Fibroblast of lung (primary cell): Measurements from ENCODE around the gene HCN2. TPM values are rescaled to one million over a fixed set of nuclear protein-coding genes. Genes with fewer than 3 reads are reported as not detected.
"Not testable (repeated sequence)": the region's sequence is repeated elsewhere in the genome, so short reads cannot be mapped to it uniquely, and the experiment has no call there.

Source experiments
- DNase-seq, 2 donors: peaks; one replicate each; pipeline versions ENCODE4 v3.0.0 to v3.0.0-alpha.2; 2010; ENCODE audit warnings: low read depth in 2 of 2
- H2AFZ ChIP-seq: 2 replicates; pipeline ENCODE4 v1.5.1; 2012; ENCODE audit warnings: low read length, control low read depth, inconsistent platforms
- H3K27ac ChIP-seq: 2 replicates; pipeline ENCODE4 v1.5.1; 2011; ENCODE audit warnings: low read length, control low read depth; ENCODE audit not compliant: insufficient read depth
- H3K27me3 ChIP-seq: 2 replicates; pipeline ENCODE4 v1.5.1; 2011; ENCODE audit warnings: mild to moderate bottlenecking, low read length; ENCODE audit not compliant: control insufficient read depth, insufficient read depth
- H3K36me3 ChIP-seq: 2 replicates; pipeline ENCODE4 v1.5.1; 2011; ENCODE audit warnings: low read length; ENCODE audit not compliant: control insufficient read depth, insufficient read depth
- H3K4me1 ChIP-seq: 2 replicates; pipeline ENCODE4 v1.5.1; 2011; ENCODE audit warnings: low read length; ENCODE audit not compliant: control insufficient read depth, insufficient read depth; ENCODE audit errors: extremely low read depth
- H3K4me2 ChIP-seq: 2 replicates; pipeline ENCODE4 v1.5.1; 2011; ENCODE audit warnings: low read length, control low read depth; ENCODE audit not compliant: insufficient read depth; ENCODE audit errors: extremely low read depth
- H3K4me3 ChIP-seq, 4 experiments: fragments of 200-600 bp in 1 of 4; sonication (generic) in 1 of 4; replicated peaks in 1 of 4; 2 replicates each; pipeline ENCODE4 v1.5.1; 2011 to 2016; ENCODE audit warnings: low read length in 4 of 4, low read depth in 3 of 4, mild to moderate bottlenecking in 3 of 4, control low read depth in 2 of 4, inconsistent platforms in 1 of 4, mixed read lengths in 1 of 4; ENCODE audit not compliant: insufficient read depth in 1 of 4; ENCODE audit errors: control extremely low read depth in 1 of 4
- H3K79me2 ChIP-seq: 2 replicates; pipeline ENCODE4 v1.5.1; 2012; ENCODE audit warnings: mild to moderate bottlenecking, low read length, inconsistent platforms; ENCODE audit not compliant: control insufficient read depth, insufficient read depth
- H3K9ac ChIP-seq: 2 replicates; pipeline ENCODE4 v1.5.1; 2011; ENCODE audit warnings: mild to moderate bottlenecking, low read length, control low read depth; ENCODE audit not compliant: insufficient read depth
- H3K9me3 ChIP-seq: 2 replicates; pipeline ENCODE4 v1.5.1; 2012; ENCODE audit warnings: low read depth, low read length; ENCODE audit not compliant: control insufficient read depth, insufficient read depth
- H4K20me1 ChIP-seq: 2 replicates; pipeline ENCODE4 v1.5.1; 2011; ENCODE audit warnings: low read length; ENCODE audit not compliant: control insufficient read depth, insufficient read depth; ENCODE audit errors: extremely low read depth
- CTCF ChIP-seq, 2 donors: IDR thresholded peaks in 1 of 2; conservative IDR thresholded peaks in 1 of 2; 1 replicate in 1 of 2; 2 replicates in 1 of 2; pipeline ENCODE4 v1.5.1; 2011 to 2012; ENCODE audit warnings: low read length in 2 of 2, control low read depth in 1 of 2, inconsistent platforms in 1 of 2, low read depth in 1 of 2, mild to moderate bottlenecking in 1 of 2
- EZH2 ChIP-seq: IDR thresholded peaks from 2 replicates; pipeline ENCODE4 v1.5.1; 2012; ENCODE audit warnings: low read length, control low read depth, mild to moderate bottlenecking; ENCODE audit errors: missing control alignments
- polyA plus RNA-seq, 2 donors: library from polyadenylated mRNA; depleted of rRNA in 1 of 2; stranded (reverse) in 1 of 2; unstranded in 1 of 2; fragments of >200 nt; gene quantifications; 2 replicates each; pipeline ENCODE4 v1.2.1, GENCODE V29; 2011 to 2012; ENCODE audit warnings: missing spikeins in 1 of 2
- total RNA-seq: library from RNA; depleted of rRNA; stranded (reverse); fragments of >200 nt; gene quantifications from 2 replicates; pipeline ENCODE4 v1.2.1, GENCODE V29; 2014

The HCN2 gene
- total and polyA plus RNA-seq, 2 donors (not counting 1 experiment from before 2014, with no cell fraction given): 0.49 to 0.50 TPM

- H3K9ac ChIP-seq: no peak overlapping the region
- TF ChIP-seq CTCF (conservative IDR thresholded peaks at IDR 0.05 in 1 of 2, IDR thresholded peaks at IDR 0.05 in 1 of 2; ENCODE audit: low read depth in 1 of 2, low read length in 2 of 2) (peak; percentile 83 to 91), EZH2 (no peak)
- H3K27ac ChIP-seq: no peak overlapping the region
- H3K27me3 ChIP-seq: peaks cover 6% of the 10 kb centered on the region
- peaks cover 6% of the 10 kb centered on the region for H3K79me2 ChIP-seq
- H2AFZ ChIP-seq: no peak overlapping the region
- no peak overlapping the region for H3K4me3 ChIP-seq
- H3K4me1 ChIP-seq: no peaks in the 10 kb centered on the region
- DNase-seq: peak in 1 of 2 donors; percentile 39
- H3K9me3 ChIP-seq: no peaks in the 10 kb centered on the region
- no peaks in the 10 kb centered on the region for H4K20me1 ChIP-seq
- H3K4me2 ChIP-seq: no peak overlapping the region
- peaks cover 8% of the 10 kb centered on the region for H3K36me3 ChIP-seq
These were observed 5.3 kb upstream of the HCN2 start for GRCh38 chr19:584240-585001.

GRCh38 chr19:585146-585545 lies 4.5 kb upstream of the HCN2 start:
- not testable (repeated sequence) for H3K27me3 ChIP-seq, H3K4me3 ChIP-seq, H3K27ac ChIP-seq, H3K79me2 ChIP-seq, H2AFZ ChIP-seq, H3K4me2 ChIP-seq, H3K4me1 ChIP-seq, H4K20me1 ChIP-seq, H3K9ac ChIP-seq, H3K36me3 ChIP-seq, DNase-seq, H3K9me3 ChIP-seq

GRCh38 chr19:585551-586110 lies 4.0 kb upstream of the HCN2 start:
- Histone ChIP-seq H3K27me3 (peaks cover 6% of the 10 kb centered on the region), H3K4me1 (no peaks in the 10 kb centered on the region), H4K20me1 (no peaks in the 10 kb centered on the region), H3K36me3 (peaks cover 5% of the 10 kb centered on the region), H3K4me2 (no peak overlapping the region), H3K79me2 (no peaks in the 10 kb centered on the region), H3K4me3 (no peak overlapping the region), H3K27ac (no peak overlapping the region), H3K9ac (no peak overlapping the region), H2AFZ (no peak overlapping the region), H3K9me3 (no peaks in the 10 kb centered on the region)
- TF ChIP-seq CTCF (conservative IDR thresholded peaks at IDR 0.05 in 1 of 2, IDR thresholded peaks at IDR 0.05 in 1 of 2; ENCODE audit: low read depth in 1 of 2, low read length in 2 of 2) (no peak), EZH2 (no peak)
- DNase-seq: no peak
